ENCODE measurements around the gene PLEKHF1.
"Not testable (repeated sequence)": the region's sequence is repeated elsewhere in the genome, so short reads cannot be mapped to it uniquely, and the experiment has no call there.

Gene PLEKHF1

GRCh38 chr19:29665215-29665825, at the start of gene PLEKHF1:
Gene PLEKHF1 (plus strand): TSS chr19:29665461. CDS start chr19:29673840, 8,379 bp downstream.
- DNase-seq, result peak; percentile 76

- DNase-seq, result no peak
These were observed 49.3 kb upstream of the PLEKHF1 start for GRCh38 chr19:29615891-29616425.

GRCh38 chr19:29616541-29616940, 48.7 kb upstream of the PLEKHF1 start:
- no peak for DNase-seq

GRCh38 chr19:29617366-29618266, 47.6 kb upstream of the PLEKHF1 start:
- no peak for DNase-seq

- no peak for DNase-seq
These were observed 46.8 kb upstream of the PLEKHF1 start for GRCh38 chr19:29618434-29618833.

GRCh38 chr19:29618871-29619270, 46.4 kb upstream of the PLEKHF1 start:
- no peak for DNase-seq

- DNase-seq, result no peak
These were observed 44.3 kb upstream of the PLEKHF1 start for GRCh38 chr19:29620931-29621351.

GRCh38 chr19:29622166-29623070, 42.8 kb upstream of the PLEKHF1 start:
- DNase-seq, result no peak

GRCh38 chr19:29623726-29624488, 41.4 kb upstream of the PLEKHF1 start:
- DNase-seq, result no peak

- DNase-seq, result no peak
These were observed 40.6 kb upstream of the PLEKHF1 start for GRCh38 chr19:29624489-29625185.

- no peak for DNase-seq
These were observed 40.0 kb upstream of the PLEKHF1 start for GRCh38 chr19:29625186-29625651.

- DNase-seq, result no peak
These were observed 38.9 kb upstream of the PLEKHF1 start for GRCh38 chr19:29626386-29626785.

GRCh38 chr19:29626832-29627231, 38.4 kb upstream of the PLEKHF1 start:
- DNase-seq, result not testable (repeated sequence)

- no peak for DNase-seq
These were observed 36.4 kb upstream of the PLEKHF1 start for GRCh38 chr19:29628661-29629385.

- no peak for DNase-seq
These were observed 35.3 kb upstream of the PLEKHF1 start for GRCh38 chr19:29629836-29630534.

GRCh38 chr19:29630655-29631054, 34.6 kb upstream of the PLEKHF1 start:
- no peak for DNase-seq

GRCh38 chr19:29631450-29631849, 33.8 kb upstream of the PLEKHF1 start:
- DNase-seq, result no peak

- no peak for DNase-seq
These were observed 31.3 kb upstream of the PLEKHF1 start for GRCh38 chr19:29634002-29634401.

GRCh38 chr19:29634423-29635130, 30.7 kb upstream of the PLEKHF1 start:
- DNase-seq, result no peak

All from activated CD4-positive, alpha-beta T cell treated with anti-CD3 and anti-CD28 coated beads, Interleukin-2, amount 50 U/mL, for 1 hour (primary cell).